ENCODE results near the gene TTC28. TPM values are rescaled to one million over a fixed set of nuclear protein-coding genes. Genes with fewer than 3 reads are reported as not detected.
"Not testable (repeated sequence)": the region's sequence is repeated elsewhere in the genome, so short reads cannot be mapped to it uniquely, and the experiment has no call there.

TTC28 gene
- total RNA-seq, 2 experiments from 2014 or later: 0.67 to 0.72 TPM

GRCh38 chr22:28568974-28569373 lies 110.7 kb downstream of the TTC28 start:
- CTCF ChIA-PET, POLR2A ChIA-PET: not testable (repeated sequence)

- CTCF ChIA-PET: interaction anchor here (0.6 kb wide), 2 partner anchors 389 to 472 kb away, joined by 3 to 4 read pairs; no protein-coding TSS in a partner anchor
These were observed 111.5 kb downstream of the TTC28 start for GRCh38 chr22:28568099-28568498.

GRCh38 chr22:28566920-28567499 lies 112.6 kb downstream of the TTC28 start:
- CTCF ChIA-PET, POLR2A ChIA-PET: not testable (repeated sequence)

More at GRCh38 chr22:28568099-28568498, 111.5 kb downstream of the TTC28 start:
- POLR2A ChIA-PET: no interaction called here

- POLR2A ChIA-PET: no interaction called here
- CTCF ChIA-PET: no interaction called here
These were observed 116.0 kb downstream of the TTC28 start for GRCh38 chr22:28563636-28564035.

GRCh38 chr22:28562324-28562723 lies 117.3 kb downstream of the TTC28 start:
- CTCF ChIA-PET: no interaction called here
- POLR2A ChIA-PET: no interaction called here

GRCh38 chr22:28560743-28561101 lies 118.9 kb downstream of the TTC28 start:
- POLR2A ChIA-PET, CTCF ChIA-PET: not testable (repeated sequence)

GRCh38 chr22:28560046-28560742 lies 119.4 kb downstream of the TTC28 start:
- POLR2A ChIA-PET: no interaction called here
- CTCF ChIA-PET: no interaction called here

GRCh38 chr22:28557184-28557583 lies 122.5 kb downstream of the TTC28 start:
- CTCF ChIA-PET: no interaction called here
- POLR2A ChIA-PET: no interaction called here

GRCh38 chr22:28553108-28553866 lies 126.4 kb downstream of the TTC28 start:
- CTCF ChIA-PET, POLR2A ChIA-PET: not testable (repeated sequence)

- ChIA-PET POLR2A (no interaction called here), CTCF (no interaction called here)
These were observed 131.2 kb downstream of the TTC28 start for GRCh38 chr22:28548406-28548805.

GRCh38 chr22:28547132-28547842 lies 132.4 kb downstream of the TTC28 start:
- CTCF ChIA-PET: no interaction called here
- POLR2A ChIA-PET: no interaction called here

GRCh38 chr22:28544431-28544868 lies 135.2 kb downstream of the TTC28 start:
- CTCF ChIA-PET: no interaction called here

GRCh38 chr22:28542980-28543621 lies 136.5 kb downstream of the TTC28 start:
- ChIA-PET POLR2A (no interaction called here), CTCF (no interaction called here)

More at GRCh38 chr22:28544431-28544868, 135.2 kb downstream of the TTC28 start:
- POLR2A ChIA-PET: no interaction called here

- ChIA-PET POLR2A (no interaction called here), CTCF (interaction anchor here (0.6 kb wide), 1 partner anchor 29 kb away, joined by 3 read pairs; no protein-coding TSS in a partner anchor)
These were observed 138.5 kb downstream of the TTC28 start for GRCh38 chr22:28541137-28541536.

- CTCF ChIA-PET: no interaction called here
- POLR2A ChIA-PET: no interaction called here
These were observed 140.7 kb downstream of the TTC28 start for GRCh38 chr22:28538922-28539321.

- POLR2A ChIA-PET, CTCF ChIA-PET: not testable (repeated sequence)
These were observed 149.1 kb downstream of the TTC28 start for GRCh38 chr22:28530565-28530964.

- CTCF ChIA-PET, POLR2A ChIA-PET: not testable (repeated sequence)
These were observed 150.5 kb downstream of the TTC28 start for GRCh38 chr22:28529144-28529543.

- ChIA-PET POLR2A (no interaction called here), CTCF (no interaction called here)
These were observed 158.2 kb downstream of the TTC28 start for GRCh38 chr22:28521451-28521850.

- ChIA-PET POLR2A (no interaction called here), CTCF (no interaction called here)
These were observed 165.3 kb downstream of the TTC28 start for GRCh38 chr22:28514321-28514821.

GRCh38 chr22:28512387-28512786 lies 167.3 kb downstream of the TTC28 start:
- CTCF ChIA-PET: interaction anchor here (0.7 kb wide), 1 partner anchor 29 kb away, joined by 3 read pairs; no protein-coding TSS in a partner anchor
- POLR2A ChIA-PET: not testable (repeated sequence)
